Fibroblast of lung (primary cell): ENCODE data around the gene EXOC6. TPM values are rescaled to one million over a fixed set of nuclear protein-coding genes. Genes with fewer than 3 reads are reported as not detected.

Source experiments
- DNase-seq, 2 donors: peaks; one replicate each; pipeline versions ENCODE4 v3.0.0 to v3.0.0-alpha.2; 2010; ENCODE audit warnings: low read depth in 2 of 2
- H2AFZ ChIP-seq: 2 replicates; pipeline ENCODE4 v1.5.1; 2012; ENCODE audit warnings: low read length, control low read depth, inconsistent platforms
- H3K27ac ChIP-seq: 2 replicates; pipeline ENCODE4 v1.5.1; 2011; ENCODE audit warnings: low read length, control low read depth; ENCODE audit not compliant: insufficient read depth
- H3K27me3 ChIP-seq: 2 replicates; pipeline ENCODE4 v1.5.1; 2011; ENCODE audit warnings: mild to moderate bottlenecking, low read length; ENCODE audit not compliant: control insufficient read depth, insufficient read depth
- H3K36me3 ChIP-seq: 2 replicates; pipeline ENCODE4 v1.5.1; 2011; ENCODE audit warnings: low read length; ENCODE audit not compliant: control insufficient read depth, insufficient read depth
- H3K4me1 ChIP-seq: 2 replicates; pipeline ENCODE4 v1.5.1; 2011; ENCODE audit warnings: low read length; ENCODE audit not compliant: control insufficient read depth, insufficient read depth; ENCODE audit errors: extremely low read depth
- H3K4me2 ChIP-seq: 2 replicates; pipeline ENCODE4 v1.5.1; 2011; ENCODE audit warnings: low read length, control low read depth; ENCODE audit not compliant: insufficient read depth; ENCODE audit errors: extremely low read depth
- H3K4me3 ChIP-seq, 4 experiments: fragments of 200-600 bp in 1 of 4; sonication (generic) in 1 of 4; replicated peaks in 1 of 4; 2 replicates each; pipeline ENCODE4 v1.5.1; 2011 to 2016; ENCODE audit warnings: low read length in 4 of 4, low read depth in 3 of 4, mild to moderate bottlenecking in 3 of 4, control low read depth in 2 of 4, inconsistent platforms in 1 of 4, mixed read lengths in 1 of 4; ENCODE audit not compliant: insufficient read depth in 1 of 4; ENCODE audit errors: control extremely low read depth in 1 of 4
- H3K79me2 ChIP-seq: 2 replicates; pipeline ENCODE4 v1.5.1; 2012; ENCODE audit warnings: mild to moderate bottlenecking, low read length, inconsistent platforms; ENCODE audit not compliant: control insufficient read depth, insufficient read depth
- H3K9ac ChIP-seq: 2 replicates; pipeline ENCODE4 v1.5.1; 2011; ENCODE audit warnings: mild to moderate bottlenecking, low read length, control low read depth; ENCODE audit not compliant: insufficient read depth
- H3K9me3 ChIP-seq: 2 replicates; pipeline ENCODE4 v1.5.1; 2012; ENCODE audit warnings: low read depth, low read length; ENCODE audit not compliant: control insufficient read depth, insufficient read depth
- H4K20me1 ChIP-seq: 2 replicates; pipeline ENCODE4 v1.5.1; 2011; ENCODE audit warnings: low read length; ENCODE audit not compliant: control insufficient read depth, insufficient read depth; ENCODE audit errors: extremely low read depth
- CTCF ChIP-seq, 2 donors: IDR thresholded peaks in 1 of 2; conservative IDR thresholded peaks in 1 of 2; 1 replicate in 1 of 2; 2 replicates in 1 of 2; pipeline ENCODE4 v1.5.1; 2011 to 2012; ENCODE audit warnings: low read length in 2 of 2, control low read depth in 1 of 2, inconsistent platforms in 1 of 2, low read depth in 1 of 2, mild to moderate bottlenecking in 1 of 2
- EZH2 ChIP-seq: IDR thresholded peaks from 2 replicates; pipeline ENCODE4 v1.5.1; 2012; ENCODE audit warnings: low read length, control low read depth, mild to moderate bottlenecking; ENCODE audit errors: missing control alignments
- polyA plus RNA-seq, 2 donors: library from polyadenylated mRNA; depleted of rRNA in 1 of 2; stranded (reverse) in 1 of 2; unstranded in 1 of 2; fragments of >200 nt; gene quantifications; 2 replicates each; pipeline ENCODE4 v1.2.1, GENCODE V29; 2011 to 2012; ENCODE audit warnings: missing spikeins in 1 of 2
- total RNA-seq: library from RNA; depleted of rRNA; stranded (reverse); fragments of >200 nt; gene quantifications from 2 replicates; pipeline ENCODE4 v1.2.1, GENCODE V29; 2014

The EXOC6 gene
- total and polyA plus RNA-seq, 2 donors (not counting 1 experiment from before 2014, with no cell fraction given), result 6.2 to 9.2 TPM

GRCh38 chr10:93103953-93104352 is 255.6 kb downstream of the EXOC6 start:
- H2AFZ ChIP-seq, result no peak overlapping the region
- no peaks in the 10 kb centered on the region for H3K36me3 ChIP-seq
- H3K9ac ChIP-seq, result no peak overlapping the region
- no peak for DNase-seq
- H3K4me1 ChIP-seq, result no peaks in the 10 kb centered on the region
- H3K79me2 ChIP-seq, result no peaks in the 10 kb centered on the region
- H3K4me2 ChIP-seq, result no peak overlapping the region
- TF ChIP-seq CTCF (conservative IDR thresholded peaks at IDR 0.05 in 1 of 2, IDR thresholded peaks at IDR 0.05 in 1 of 2; ENCODE audit: low read depth in 1 of 2, low read length in 2 of 2) (no peak), EZH2 (no peak)
- H3K4me3 ChIP-seq, result no peak overlapping the region
- no peaks in the 10 kb centered on the region for H3K27me3 ChIP-seq
- H4K20me1 ChIP-seq, result no peaks in the 10 kb centered on the region
- no peaks in the 10 kb centered on the region for H3K9me3 ChIP-seq
- no peak overlapping the region for H3K27ac ChIP-seq

GRCh38 chr10:93106631-93107072 is 258.3 kb downstream of the EXOC6 start:
- Histone ChIP-seq H3K4me3 (no peak overlapping the region), H3K4me2 (no peak overlapping the region), H3K27me3 (no peaks in the 10 kb centered on the region), H3K27ac (no peak overlapping the region), H3K4me1 (no peaks in the 10 kb centered on the region), H2AFZ (no peak overlapping the region), H3K79me2 (no peaks in the 10 kb centered on the region), H3K9me3 (no peaks in the 10 kb centered on the region), H3K9ac (no peak overlapping the region), H4K20me1 (no peaks in the 10 kb centered on the region), H3K36me3 (no peaks in the 10 kb centered on the region)
- TF ChIP-seq CTCF (conservative IDR thresholded peaks at IDR 0.05 in 1 of 2, IDR thresholded peaks at IDR 0.05 in 1 of 2; ENCODE audit: low read depth in 1 of 2, low read length in 2 of 2), result no peak
- TF ChIP-seq EZH2, result no peak
- DNase-seq, result peak; percentile 6 to 44

Other genes with a start within 250 kb of the EXOC6 start
- 3.1 and 3.5 TPM in 2 replicates for gene HHEX, start 158.6 kb upstream of the EXOC6 start, total RNA-seq
- gene HHEX, start 158.6 kb upstream of the EXOC6 start, polyA plus RNA-seq, result 2.9 and 13.2 TPM in 2 replicates
- gene CYP26C1, start 212.3 kb downstream of the EXOC6 start, total RNA-seq, result under 0.01 TPM in 2 replicates
- gene CYP26C1, start 212.3 kb downstream of the EXOC6 start, polyA plus RNA-seq, result 0.02 and 0.03 TPM in 2 replicates
- under 0.01 TPM in 1 of 2 replicates, not detected in the other for gene CYP26A1, start 225.4 kb downstream of the EXOC6 start, total RNA-seq
- not detected in 2 replicates for gene CYP26A1, start 225.4 kb downstream of the EXOC6 start, polyA plus RNA-seq